HEK293T (cell line): ENCODE results near the gene SERPINB6.
"Not testable (repeated sequence)": the region's sequence is repeated elsewhere in the genome, so short reads cannot be mapped to it uniquely, and the experiment has no call there.

ENCODE experiments used
- BHLHE40 ChIP-seq: fragments of 450-650 bp; IDR thresholded peaks from 2 replicates; pipeline ENCODE4 v1.6.1; 2016; ENCODE audit warnings: mild to moderate bottlenecking, moderate library complexity, borderline replicate concordance
- ELF4 ChIP-seq: fragments of 450-650 bp; IDR thresholded peaks from 2 replicates; pipeline ENCODE4 v1.6.1; 2017; ENCODE audit warnings: antibody characterized with exemption
- FOXA1 ChIP-seq: fragments of 450-650 bp; IDR thresholded peaks from 2 replicates; pipeline ENCODE4 v1.6.1; 2016; ENCODE audit warnings: mild to moderate bottlenecking
- SP1 ChIP-seq: fragments of 450-650 bp; IDR thresholded peaks from 2 replicates; pipeline ENCODE4 v1.6.1; 2017

DNA sequence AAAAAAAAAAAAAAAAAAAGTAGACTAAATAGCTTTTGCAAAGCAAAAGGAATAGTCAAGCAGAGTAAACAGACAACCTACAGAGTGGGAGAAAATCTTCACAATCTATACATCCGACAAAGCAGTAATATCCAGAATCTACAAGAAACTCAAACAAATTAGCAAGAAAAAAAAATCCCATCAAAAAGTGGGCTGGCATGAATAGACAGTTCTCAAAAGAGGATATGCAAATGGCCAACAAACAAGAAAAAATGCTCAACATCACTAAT, 786 bp upstream of the SERPINB6 start:
- not testable (repeated sequence) for TF ChIP-seq ELF4, BHLHE40, FOXA1, SP1
